Glutamatergic neuron (in vitro differentiated cells): Measurements from ENCODE around the gene PLD1. TPM values are rescaled to one million over a fixed set of nuclear protein-coding genes. Genes with fewer than 3 reads are reported as not detected.
A peak's percentile ranks its signal among the peaks of the same experiment; 100 is the strongest.

Experiments
- DNase-seq: peaks from one replicate; pipeline ENCODE4 v3.0.0; 2022
- H3K27ac Mint-ChIP-seq: one replicate; pipeline ENCODE4 v1.8.0; 2020; ENCODE audit warnings: mild to moderate bottlenecking, mixed read lengths, inconsistent platforms; ENCODE audit not compliant: unreplicated experiment
- H3K27me3 Mint-ChIP-seq: one replicate; pipeline ENCODE4 v1.8.0; 2020; ENCODE audit warnings: mild to moderate bottlenecking, moderate library complexity, mixed read lengths, inconsistent platforms; ENCODE audit not compliant: unreplicated experiment
- H3K36me3 Mint-ChIP-seq: one replicate; pipeline ENCODE4 v1.8.0; 2020; ENCODE audit warnings: mild to moderate bottlenecking, mixed read lengths, inconsistent platforms; ENCODE audit not compliant: unreplicated experiment
- H3K4me1 Mint-ChIP-seq: one replicate; pipeline ENCODE4 v1.8.0; 2020; ENCODE audit warnings: mild to moderate bottlenecking, low read depth, mixed read lengths, inconsistent platforms; ENCODE audit not compliant: unreplicated experiment
- H3K4me3 Mint-ChIP-seq: one replicate; pipeline ENCODE4 v1.8.0; 2020; ENCODE audit warnings: mild to moderate bottlenecking, mixed read lengths, inconsistent platforms; ENCODE audit not compliant: unreplicated experiment
- H3K9me3 Mint-ChIP-seq: one replicate; pipeline ENCODE4 v1.8.0; 2020; ENCODE audit warnings: mild to moderate bottlenecking, moderate library complexity, mixed read lengths, inconsistent platforms; ENCODE audit not compliant: unreplicated experiment
- CTCF ChIP-seq: fragments of 200-600 bp; sonication (generic); IDR thresholded peaks from one replicate; pipeline ENCODE4 v1.5.0; 2021; ENCODE audit not compliant: partially characterized antibody, unreplicated experiment
- total RNA-seq: library from RNA; stranded (reverse); fragmentation: NEBNext Ultra II Directional; extraction: Animal tissue kit (Norgen Biotek cat#: 25700); gene quantifications from one replicate; pipeline ENCODE4 v1.2.1, GENCODE V29; 2021; ENCODE audit not compliant: unreplicated experiment

The PLD1 gene
- total RNA-seq, 1 donor from 2014 or later, result 0.61 TPM

GRCh38 chr3:171809611-171809860 is 747 bp downstream of the PLD1 start:
- no peak for DNase-seq
- no peak for TF ChIP-seq CTCF
- Mint-ChIP-seq H3K27ac (no peak overlapping the region), H3K9me3 (no peaks in the 10 kb centered on the region), H3K27me3 (peaks cover 6% of the 10 kb centered on the region), H3K4me3 (peak overlapping the region; percentile 86), H3K36me3 (peaks cover 5% of the 10 kb centered on the region), H3K4me1 (peaks cover 2% of the 10 kb centered on the region)

- Mint-ChIP-seq H3K9me3 (no peaks in the 10 kb centered on the region), H3K36me3 (peaks cover 5% of the 10 kb centered on the region), H3K27me3 (peaks cover 6% of the 10 kb centered on the region), H3K27ac (no peak overlapping the region), H3K4me1 (peaks cover 2% of the 10 kb centered on the region), H3K4me3 (no peak overlapping the region)
- no peak for DNase-seq
- TF ChIP-seq CTCF, result no peak
Observed at GRCh38 chr3:171807806-171808205, 2.5 kb downstream of the PLD1 start.

GRCh38 chr3:171807129-171807675 is 3.1 kb downstream of the PLD1 start:
- H3K27me3 Mint-ChIP-seq, result peaks cover 6% of the 10 kb centered on the region
- H3K4me1 Mint-ChIP-seq, result peaks cover 2% of the 10 kb centered on the region
- peaks cover 5% of the 10 kb centered on the region for H3K36me3 Mint-ChIP-seq
- no peak for TF ChIP-seq CTCF
- no peaks in the 10 kb centered on the region for H3K9me3 Mint-ChIP-seq
- H3K27ac Mint-ChIP-seq, result no peak overlapping the region
- H3K4me3 Mint-ChIP-seq, result no peak overlapping the region
- DNase-seq, result no peak

- Mint-ChIP-seq H3K36me3 (peaks cover 5% of the 10 kb centered on the region), H3K4me3 (no peak overlapping the region), H3K4me1 (peaks cover 2% of the 10 kb centered on the region), H3K9me3 (no peaks in the 10 kb centered on the region), H3K27me3 (peaks cover 6% of the 10 kb centered on the region), H3K27ac (no peak overlapping the region)
- TF ChIP-seq CTCF, result no peak
- DNase-seq, result no peak
Observed at GRCh38 chr3:171806200-171807128, 3.8 kb downstream of the PLD1 start.

DNA sequence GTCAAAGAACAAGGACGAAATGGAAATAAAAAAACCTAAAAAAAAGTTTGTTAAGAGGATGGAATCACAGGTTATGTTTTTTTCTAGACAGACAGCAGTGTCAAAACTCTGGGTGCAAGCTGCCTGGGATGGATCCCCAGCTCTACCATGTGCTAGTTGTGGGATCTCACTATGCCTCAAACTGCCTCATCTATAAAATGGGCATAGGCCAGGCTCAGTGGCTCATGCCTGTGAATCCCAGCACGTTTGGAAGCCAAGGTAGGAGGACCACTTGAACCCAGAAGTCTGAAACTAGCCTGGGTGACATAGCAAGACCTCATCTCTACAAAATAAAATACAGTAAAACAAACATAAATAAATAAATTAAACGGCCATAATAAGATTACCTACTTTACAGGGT is 4.6 kb downstream of the PLD1 start:
- no peak overlapping the region for H3K4me3 Mint-ChIP-seq
- peaks cover 1% of the 10 kb centered on the region for H3K4me1 Mint-ChIP-seq
- peaks cover 5% of the 10 kb centered on the region for H3K36me3 Mint-ChIP-seq
- H3K27ac Mint-ChIP-seq, result no peak overlapping the region
- DNase-seq, result no peak
- no peak for TF ChIP-seq CTCF
- peaks cover 4% of the 10 kb centered on the region for H3K27me3 Mint-ChIP-seq
- H3K9me3 Mint-ChIP-seq, result no peaks in the 10 kb centered on the region
